H1 (cell line): ENCODE results near the gene TMEM221. TPM values are rescaled to one million over a fixed set of nuclear protein-coding genes. Genes with fewer than 3 reads are reported as not detected.

Experiments used
- BRCA1 ChIP-seq: IDR thresholded peaks from 2 replicates; pipeline ENCODE4 v1.6.1; 2012; ENCODE audit warnings: low read depth, low read length, improper control_type of control experiment
- CEBPB ChIP-seq: IDR thresholded peaks from 2 replicates; pipeline ENCODE4 v1.6.1; 2012; ENCODE audit warnings: low read depth, low read length
- EGR1 ChIP-seq: IDR thresholded peaks from 2 replicates; pipeline ENCODE4 v1.6.1; 2011; ENCODE audit warnings: low read depth, low read length, borderline replicate concordance
- EP300 ChIP-seq, 2 experiments: IDR thresholded peaks; 1 replicate in 1 of 2; 2 replicates in 1 of 2; pipeline ENCODE4 v1.6.1; 2011 to 2012; ENCODE audit warnings: low read depth in 2 of 2, low read length in 2 of 2, mild to moderate bottlenecking in 2 of 2, borderline replicate concordance in 1 of 2, inconsistent platforms in 1 of 2, moderate library complexity in 1 of 2
- FOSL1 ChIP-seq: IDR thresholded peaks from 2 replicates; pipeline ENCODE4 v1.6.1; 2011; ENCODE audit warnings: mild to moderate bottlenecking, low read depth, low read length, moderate library complexity; ENCODE audit not compliant: insufficient read depth
- KDM5A ChIP-seq: fragments of 200-600 bp; IDR thresholded peaks from 2 replicates; pipeline ENCODE4 v1.7.1; 2012; ENCODE audit warnings: mild to moderate bottlenecking, low read length, inconsistent platforms, mixed read lengths
- RBBP5 ChIP-seq: IDR thresholded peaks from 2 replicates; pipeline ENCODE4 v1.7.1; 2012; ENCODE audit warnings: low read depth, mild to moderate bottlenecking, inconsistent platforms, low read length, moderate library complexity, borderline replicate concordance
- SAP30 ChIP-seq: fragments of 300-600 bp; sonication (generic); IDR thresholded peaks from 2 replicates; pipeline ENCODE4 v1.7.1; 2012; ENCODE audit warnings: low read length, moderate library complexity, mild to moderate bottlenecking, inconsistent platforms; ENCODE audit not compliant: insufficient read depth, insufficient replicate concordance
- SIRT6 ChIP-seq: IDR thresholded peaks from one replicate; pipeline ENCODE4 v1.7.1; 2012; ENCODE audit warnings: low read length, inconsistent platforms
- SIX5 ChIP-seq: IDR thresholded peaks from 2 replicates; pipeline ENCODE4 v1.6.1; 2011; ENCODE audit warnings: mild to moderate bottlenecking, low read depth, low read length
- SUZ12 ChIP-seq: fragments of 200-600 bp; sonication (generic); IDR thresholded peaks from 2 replicates; pipeline ENCODE4 v1.6.1; 2012; ENCODE audit warnings: mild to moderate bottlenecking, inconsistent platforms, low read length, moderate library complexity, mixed read lengths
- TAF1 ChIP-seq: IDR thresholded peaks from 2 replicates; pipeline ENCODE4 v1.6.1; 2011; ENCODE audit warnings: mild to moderate bottlenecking, low read depth, low read length
- TBP ChIP-seq: IDR thresholded peaks from 2 replicates; pipeline ENCODE4 v1.6.1; 2011; ENCODE audit warnings: low read depth, low read length, improper control_type of control experiment
- polyA plus RNA-seq, 7 experiments: library from polyadenylated mRNA; depleted of rRNA in 3 of 7; stranded (reverse) in 5 of 7; unstranded in 2 of 7; fragments of >200 nt in 5 of 7; fragments of 200-250 nt in 2 of 7; gene quantifications; 1 replicate in 5 of 7; 2 replicates in 1 of 7; 4 replicates in 1 of 7; pipeline versions ENCODE4 v1.2.1 to v1.2.3, GENCODE V29; 2011 to 2013; ENCODE audit warnings: missing spikeins in 2 of 7, mixed read lengths in 2 of 7
- total RNA-seq: library from RNA; stranded (reverse); fragmentation: NEBNext Ultra II Directional; extraction: Animal tissue kit (Norgen Biotek cat#: 25700); gene quantifications from 2 replicates; pipeline ENCODE4 v1.2.1, GENCODE V29; 2021
- TF ChIP-seq, protein P1 (sequence below): IDR thresholded peaks from 2 replicates; pipeline ENCODE4 v1.6.1; 2011; ENCODE audit warnings: low read depth, mild to moderate bottlenecking, low read length; ENCODE audit not compliant: insufficient read depth

TMEM221 gene
- total and polyA plus RNA-seq, 2 of the 8 experiments (the other 6 are each of a cell fraction or from before 2014, with no cell fraction given) = 1.4 to 2.0 TPM

DNA sequence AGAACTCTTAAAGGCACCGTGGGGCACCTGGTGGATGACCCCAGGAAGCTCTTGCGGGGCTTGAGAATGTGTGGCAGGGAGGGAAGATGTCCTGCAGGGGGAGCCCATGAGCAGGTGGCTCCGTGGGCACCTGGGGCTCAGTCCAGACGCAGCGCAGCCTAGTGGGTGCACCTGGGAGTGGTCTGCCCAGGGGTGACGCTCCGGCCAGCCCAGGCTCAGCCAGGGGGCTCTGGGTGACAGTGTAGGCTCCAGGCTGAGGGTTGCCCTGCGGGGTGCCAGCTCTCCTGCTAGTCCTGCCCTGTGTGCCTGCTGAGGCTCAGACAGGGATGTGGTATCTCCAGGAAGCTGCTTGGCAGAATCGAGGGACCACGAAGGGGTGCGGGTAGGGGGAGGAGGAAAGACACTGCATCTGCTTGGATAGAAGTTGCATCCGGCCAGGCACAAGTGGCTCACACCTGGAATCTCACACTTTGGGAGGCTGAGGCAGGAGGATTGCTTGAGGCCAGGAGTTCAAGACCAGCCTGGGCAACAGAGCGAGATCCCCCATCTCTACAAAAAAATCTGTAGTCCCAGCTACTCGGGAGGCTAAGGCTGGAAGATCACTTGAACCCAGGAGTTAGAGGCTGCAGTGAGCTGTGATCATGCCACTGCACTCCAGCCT lies 48.0 kb upstream of the TMEM221 start (continued):
- TF ChIP-seq, protein P1, sequence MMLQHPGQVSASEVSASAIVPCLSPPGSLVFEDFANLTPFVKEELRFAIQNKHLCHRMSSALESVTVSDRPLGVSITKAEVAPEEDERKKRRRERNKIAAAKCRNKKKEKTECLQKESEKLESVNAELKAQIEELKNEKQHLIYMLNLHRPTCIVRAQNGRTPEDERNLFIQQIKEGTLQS = no peak
- no peak for TF ChIP-seq RBBP5
- no peak for TF ChIP-seq BRCA1
- TF ChIP-seq SAP30 = no peak
- no peak for TF ChIP-seq SIX5
- no peak for TF ChIP-seq TBP
- no peak for TF ChIP-seq EP300 (IDR thresholded peaks at IDR 0.05; ENCODE audit: borderline replicate concordance in 1 of 2, low read depth in 2 of 2, low read length in 2 of 2)
- TF ChIP-seq SUZ12 = no peak
- TF ChIP-seq KDM5A = no peak
- no peak for TF ChIP-seq TAF1
- no peak for TF ChIP-seq CEBPB
- no peak for TF ChIP-seq FOSL1
- no peak for TF ChIP-seq EGR1
- TF ChIP-seq SIRT6 = no peak
